Measurements from ENCODE around the gene SEMG2.

Gene SEMG2, protein sequence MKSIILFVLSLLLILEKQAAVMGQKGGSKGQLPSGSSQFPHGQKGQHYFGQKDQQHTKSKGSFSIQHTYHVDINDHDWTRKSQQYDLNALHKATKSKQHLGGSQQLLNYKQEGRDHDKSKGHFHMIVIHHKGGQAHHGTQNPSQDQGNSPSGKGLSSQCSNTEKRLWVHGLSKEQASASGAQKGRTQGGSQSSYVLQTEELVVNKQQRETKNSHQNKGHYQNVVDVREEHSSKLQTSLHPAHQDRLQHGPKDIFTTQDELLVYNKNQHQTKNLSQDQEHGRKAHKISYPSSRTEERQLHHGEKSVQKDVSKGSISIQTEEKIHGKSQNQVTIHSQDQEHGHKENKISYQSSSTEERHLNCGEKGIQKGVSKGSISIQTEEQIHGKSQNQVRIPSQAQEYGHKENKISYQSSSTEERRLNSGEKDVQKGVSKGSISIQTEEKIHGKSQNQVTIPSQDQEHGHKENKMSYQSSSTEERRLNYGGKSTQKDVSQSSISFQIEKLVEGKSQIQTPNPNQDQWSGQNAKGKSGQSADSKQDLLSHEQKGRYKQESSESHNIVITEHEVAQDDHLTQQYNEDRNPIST

DNA sequence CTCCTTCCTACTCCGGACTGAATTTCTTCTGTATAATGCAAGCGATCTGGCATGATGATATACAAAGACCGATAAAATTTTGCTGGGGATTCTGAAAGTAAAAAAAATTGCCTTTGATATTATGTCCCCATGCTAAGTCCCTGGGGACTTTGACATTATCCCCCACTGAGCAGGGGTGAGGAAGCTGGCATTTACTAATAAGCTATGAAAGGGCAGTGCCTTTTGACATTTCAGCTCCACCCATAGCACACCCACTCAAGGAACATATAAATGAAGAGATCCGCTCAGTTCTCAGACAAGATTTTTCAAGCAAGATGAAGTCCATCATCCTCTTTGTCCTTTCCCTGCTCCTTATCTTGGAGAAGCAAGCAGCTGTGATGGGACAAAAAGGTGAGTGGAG is at the start of gene SEMG2:
TSS of gene SEMG2 (plus strand) at position 298 of the 400 bp plus-strand sequence. CDS start at position 315, 17 bp downstream.
- DNase-seq, result no peak

DNA sequence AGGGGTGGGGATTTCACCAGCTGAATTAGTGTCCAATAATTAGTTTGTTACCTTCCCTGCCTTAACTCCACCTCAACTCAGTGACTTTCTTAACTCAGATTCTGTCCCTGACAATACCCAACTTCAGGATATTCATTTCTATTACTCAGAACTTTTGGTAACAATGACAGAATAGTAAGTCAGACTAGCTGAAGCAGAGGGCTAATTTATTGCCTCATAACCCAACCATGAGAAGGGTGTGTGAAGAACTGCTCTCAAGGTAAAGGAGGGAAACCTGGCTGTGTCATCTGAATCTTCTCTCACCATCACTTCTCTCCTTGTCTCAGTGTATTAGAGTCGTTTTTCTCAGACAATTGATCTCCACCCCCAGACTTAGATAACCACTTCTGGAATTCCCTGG is 47.7 kb upstream of the SEMG2 start:
- no peak for DNase-seq

DNA sequence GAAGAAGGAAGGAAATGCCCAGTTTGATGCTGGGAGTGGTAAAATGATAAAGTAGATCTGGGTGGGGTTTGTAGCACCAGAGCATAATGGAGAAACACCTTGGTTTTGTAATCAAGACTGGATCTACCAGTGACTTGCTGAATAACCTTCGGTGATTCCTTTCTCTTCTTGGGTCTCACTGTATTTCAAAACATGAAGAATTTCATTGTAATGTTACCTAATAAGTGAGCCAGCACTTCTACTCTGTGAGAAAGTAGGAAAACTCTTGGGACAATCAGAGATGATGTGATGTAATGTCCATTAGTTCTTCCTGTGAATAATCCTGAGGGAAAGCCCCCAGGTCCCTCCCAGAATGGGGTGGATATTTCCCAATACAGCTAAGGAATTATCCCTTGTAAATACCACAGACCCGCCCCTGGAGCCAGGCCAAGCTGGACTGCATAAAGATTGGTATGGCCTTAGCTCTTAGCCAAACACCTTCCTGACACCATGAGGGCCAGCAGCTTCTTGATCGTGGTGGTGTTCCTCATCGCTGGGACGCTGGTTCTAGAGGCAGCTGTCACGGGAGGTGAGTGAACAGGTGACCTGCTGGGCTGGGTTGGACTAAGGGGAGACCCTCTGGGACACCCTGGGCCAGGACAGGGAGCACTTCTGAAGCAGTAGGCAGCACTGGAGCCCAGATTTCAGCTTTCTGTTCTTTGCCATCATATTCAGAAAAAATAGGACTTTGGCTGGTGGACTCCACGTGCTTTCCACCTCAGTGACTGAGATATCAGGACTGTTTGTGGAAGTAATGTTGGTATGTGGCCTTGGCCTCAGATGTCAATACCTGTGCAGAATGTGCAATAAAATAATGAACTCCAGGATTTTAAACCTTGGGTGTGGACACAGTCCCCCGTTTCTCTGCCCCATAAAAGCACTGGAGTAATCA is 46.5 kb upstream of the SEMG2 start, which contains the start of gene PI3:
TSS of gene PI3 (plus strand) at position 469 of the 931 bp plus-strand sequence. CDS start at position 490, 21 bp downstream.
- no peak for DNase-seq

DNA sequence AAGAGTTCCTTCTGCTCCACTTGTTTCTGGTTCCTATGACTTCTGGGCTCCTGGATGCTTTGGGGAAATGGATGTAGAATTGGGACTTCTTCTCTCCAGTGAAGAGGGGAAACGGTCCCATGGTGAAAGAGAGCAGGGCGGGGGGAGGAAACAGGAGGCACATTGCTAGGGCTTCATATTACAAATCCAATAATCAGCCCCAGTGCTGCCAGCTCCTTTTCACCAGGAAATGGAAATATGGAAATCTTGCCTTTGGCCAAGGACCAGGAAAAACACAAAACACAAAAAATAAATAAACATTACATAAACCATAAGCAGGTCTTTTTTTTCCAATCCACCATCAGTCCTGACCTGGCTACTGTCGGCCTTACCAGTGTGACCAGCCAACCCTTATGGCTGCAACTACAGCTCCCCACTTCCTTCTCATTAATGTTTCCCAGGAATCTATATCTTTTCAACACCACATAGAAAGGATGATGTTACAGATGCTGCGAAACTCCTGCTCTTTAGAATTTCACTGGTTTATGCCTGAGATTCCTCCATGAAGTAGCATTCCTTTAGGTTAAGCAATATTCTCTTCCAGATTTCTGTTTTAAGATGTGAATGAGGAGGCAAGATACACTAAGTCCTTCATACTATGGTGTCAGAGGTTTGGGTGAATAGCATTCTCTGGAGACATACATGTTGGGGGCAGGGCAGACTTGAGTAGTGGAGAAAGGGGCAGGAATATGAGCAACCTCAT is 44.5 kb upstream of the SEMG2 start:
- no peak for DNase-seq

DNA sequence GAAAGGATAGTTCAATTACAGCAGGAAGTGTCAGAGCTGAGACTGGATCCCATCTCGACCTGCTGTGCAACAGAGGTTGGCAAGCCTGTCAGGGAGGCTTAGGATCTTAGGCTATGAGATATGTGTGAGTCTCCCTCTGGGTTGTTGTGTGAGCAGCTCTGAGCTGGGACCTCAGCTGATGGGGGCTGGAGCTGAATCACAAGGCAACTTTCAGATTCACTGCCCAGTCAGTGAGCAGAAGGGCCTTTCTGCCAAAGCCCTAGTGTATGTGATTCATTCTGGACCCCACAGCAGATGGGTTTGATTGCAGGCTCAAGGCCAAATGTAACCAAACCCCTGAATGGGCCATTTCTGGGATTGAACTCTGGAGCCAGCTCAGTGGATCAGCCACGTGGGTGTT is 42.0 kb upstream of the SEMG2 start:
- DNase-seq, result no peak

DNA sequence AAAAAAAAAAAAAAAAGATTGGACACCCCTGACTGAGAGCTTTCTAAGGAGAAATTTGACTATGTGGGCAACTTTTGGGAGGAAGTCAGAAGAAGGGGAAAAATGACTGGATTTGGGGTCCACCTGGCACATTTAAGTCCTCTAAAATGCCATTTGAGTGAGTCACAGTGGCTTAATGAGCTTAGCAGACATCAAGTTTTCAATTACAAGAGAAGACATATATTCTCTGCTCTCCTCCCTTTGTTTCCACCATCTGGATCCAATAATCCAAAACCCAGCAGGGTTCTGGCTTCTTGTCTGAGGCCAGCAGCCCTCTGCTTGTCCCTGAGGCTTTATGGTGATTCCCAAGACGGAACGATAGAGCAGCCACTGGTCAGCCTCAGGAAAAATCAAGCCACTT is 39.5 kb upstream of the SEMG2 start:
- no peak for DNase-seq

DNA sequence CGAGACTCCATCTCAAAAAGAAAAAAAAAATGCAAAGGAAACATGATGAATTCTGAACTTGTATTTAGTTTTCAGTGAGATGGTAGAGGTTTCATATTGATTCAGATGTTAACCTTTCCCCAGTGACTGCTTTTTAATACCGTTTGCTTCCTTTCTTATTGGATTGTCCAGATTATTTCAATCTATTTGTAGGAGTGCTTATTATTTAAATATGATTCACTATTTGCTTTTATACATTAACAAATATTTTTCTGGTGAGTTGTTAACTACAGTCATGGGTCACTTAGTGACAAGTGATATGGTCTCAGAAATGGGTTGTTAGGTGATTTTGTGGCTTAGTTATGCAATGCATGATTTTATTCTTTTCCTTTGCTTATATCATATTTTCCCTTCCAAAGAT is 38.1 kb upstream of the SEMG2 start:
- DNase-seq, result no peak

DNA sequence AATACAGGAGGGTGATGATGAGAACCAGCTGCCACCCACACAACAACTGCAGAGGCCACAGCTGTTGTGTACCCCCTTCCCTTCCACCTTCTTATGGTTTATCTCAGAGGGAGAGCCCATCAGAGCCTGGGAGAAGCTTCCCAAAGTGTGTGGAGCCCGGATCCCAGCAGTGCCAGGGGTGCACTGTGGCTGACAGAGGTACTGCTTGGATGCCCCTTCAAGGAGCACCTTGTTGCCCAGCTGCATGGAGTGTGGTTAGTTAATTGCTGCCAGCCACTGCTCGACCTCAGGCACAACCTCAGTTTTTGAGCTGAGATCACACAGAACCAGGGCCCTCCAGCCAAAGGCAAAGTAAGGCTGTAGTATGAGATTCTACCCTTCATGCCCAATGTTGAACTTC is 33.5 kb upstream of the SEMG2 start:
- no peak for DNase-seq

DNA sequence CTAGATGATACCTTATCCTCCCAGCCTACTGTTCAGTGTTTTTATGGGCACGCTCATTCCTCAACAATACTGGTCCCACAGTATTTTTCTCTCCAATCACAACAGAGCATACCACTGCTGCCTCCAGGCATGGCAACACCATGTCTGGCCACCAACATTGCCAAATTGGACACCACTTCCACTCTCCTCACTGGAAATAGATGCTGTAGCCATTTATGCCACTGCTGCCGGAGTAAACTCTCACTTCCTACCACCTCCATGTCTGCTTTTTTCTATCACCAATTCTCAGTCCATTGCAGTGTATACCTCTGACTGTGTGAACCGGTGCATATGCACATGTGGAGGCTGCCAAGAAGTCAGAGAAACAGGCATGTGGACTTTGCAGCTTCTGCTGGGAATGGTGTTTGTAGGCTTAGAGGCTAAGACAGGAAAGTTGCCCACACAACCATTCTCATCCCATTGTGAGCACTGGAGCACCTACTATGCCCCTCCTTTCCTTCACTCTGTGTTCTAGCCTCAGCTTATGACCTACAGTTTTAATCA is 32.0 kb upstream of the SEMG2 start:
- DNase-seq, result no peak

DNA sequence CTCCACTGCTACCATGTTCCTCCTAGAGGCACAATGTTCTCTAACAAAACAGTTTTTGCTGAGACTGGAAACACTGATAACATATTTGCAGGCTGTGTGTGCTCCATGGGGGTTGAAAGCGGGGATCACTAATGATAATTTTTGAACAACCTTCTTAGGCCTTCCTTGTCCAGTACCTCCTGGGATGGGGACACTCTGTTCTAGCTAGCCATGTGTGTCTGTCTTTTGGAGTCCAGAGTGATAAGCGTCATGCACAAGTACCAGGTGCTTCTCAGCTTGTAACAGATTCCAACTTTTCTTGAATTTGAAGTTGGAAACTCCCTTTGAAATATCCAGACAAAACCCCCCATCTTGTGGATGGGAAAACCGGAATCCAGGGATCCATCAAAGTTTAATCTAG is 31.3 kb upstream of the SEMG2 start:
- DNase-seq, result no peak

DNA sequence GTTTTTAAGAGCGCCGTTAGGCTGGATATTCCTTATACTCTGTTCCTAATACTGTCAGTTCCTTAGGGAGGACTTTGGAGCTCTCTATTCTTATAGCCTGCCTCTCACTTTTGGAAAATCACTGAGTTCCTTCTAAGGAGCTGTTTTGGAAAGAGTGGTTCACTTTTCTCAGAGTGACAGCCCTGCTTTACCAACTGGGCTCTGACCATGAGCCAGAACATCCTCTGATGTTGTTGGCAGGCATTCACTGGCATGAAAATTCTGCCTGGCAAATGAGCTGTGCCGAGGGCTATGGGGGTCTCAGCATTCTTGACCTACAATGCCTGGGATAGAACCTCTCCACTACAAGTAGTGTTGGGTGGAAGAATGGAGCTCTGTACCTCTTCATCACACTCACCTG is 29.2 kb upstream of the SEMG2 start:
- DNase-seq, result no peak

DNA sequence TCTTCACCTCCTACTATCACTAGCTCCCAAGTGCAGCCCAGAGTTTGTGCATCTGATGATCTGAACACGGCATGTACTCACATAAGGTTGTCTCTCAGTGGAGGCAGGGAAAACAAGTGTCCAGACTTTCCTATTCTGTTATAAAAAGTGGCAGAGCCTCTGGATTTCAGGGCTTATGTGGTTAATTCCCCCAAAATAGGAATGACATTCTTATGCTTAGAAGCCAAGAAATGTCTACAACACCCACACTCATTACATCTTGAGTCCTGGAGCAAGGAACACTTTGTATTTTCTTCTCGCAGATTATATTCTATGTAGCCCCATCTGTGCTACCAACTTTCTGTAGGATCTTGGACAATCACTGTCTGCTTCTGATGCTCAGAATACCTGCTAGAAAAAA is 27.8 kb upstream of the SEMG2 start:
- no peak for DNase-seq

DNA sequence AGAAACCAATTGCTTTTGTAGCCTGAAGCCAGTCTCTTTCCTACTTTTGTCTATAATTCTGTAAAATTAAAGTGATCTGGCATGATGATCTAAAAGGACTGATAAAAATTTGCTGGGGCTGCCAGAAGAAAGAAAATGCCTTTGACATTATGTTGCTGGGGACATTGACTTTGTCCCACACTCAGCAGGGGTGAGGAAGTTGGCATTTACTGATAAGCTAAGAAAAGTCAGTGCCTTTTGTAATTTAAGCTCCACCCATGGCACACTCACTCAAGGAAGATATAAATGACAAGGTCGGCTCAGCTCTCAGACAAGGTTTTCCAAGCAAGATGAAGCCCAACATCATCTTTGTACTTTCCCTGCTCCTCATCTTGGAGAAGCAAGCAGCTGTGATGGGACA is 14.4 kb upstream of the SEMG2 start, which contains the start of gene SEMG1:
TSS of gene SEMG1 (plus strand) at position 309 of the 400 bp plus-strand sequence. CDS start at position 330, 21 bp downstream.
- DNase-seq, result no peak

DNA sequence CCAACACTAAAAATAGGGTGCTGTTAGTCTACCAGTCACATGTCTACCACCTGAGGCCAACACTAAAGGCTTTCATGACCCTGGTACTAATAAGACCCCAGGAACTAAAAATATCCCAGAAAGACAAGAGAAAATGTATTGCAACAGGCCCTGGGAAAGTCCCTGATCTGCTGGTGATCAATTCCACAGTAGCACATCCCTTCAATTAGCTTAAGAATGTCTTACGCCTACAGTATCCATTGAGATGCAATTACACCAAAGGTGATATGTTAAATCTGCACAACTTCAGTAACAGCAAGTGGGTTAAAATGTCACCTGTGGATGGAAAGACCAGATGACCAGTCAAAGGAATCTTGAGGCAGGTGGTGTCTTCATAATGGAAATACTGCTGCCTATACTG is 11.2 kb upstream of the SEMG2 start:
- no peak for DNase-seq

DNA sequence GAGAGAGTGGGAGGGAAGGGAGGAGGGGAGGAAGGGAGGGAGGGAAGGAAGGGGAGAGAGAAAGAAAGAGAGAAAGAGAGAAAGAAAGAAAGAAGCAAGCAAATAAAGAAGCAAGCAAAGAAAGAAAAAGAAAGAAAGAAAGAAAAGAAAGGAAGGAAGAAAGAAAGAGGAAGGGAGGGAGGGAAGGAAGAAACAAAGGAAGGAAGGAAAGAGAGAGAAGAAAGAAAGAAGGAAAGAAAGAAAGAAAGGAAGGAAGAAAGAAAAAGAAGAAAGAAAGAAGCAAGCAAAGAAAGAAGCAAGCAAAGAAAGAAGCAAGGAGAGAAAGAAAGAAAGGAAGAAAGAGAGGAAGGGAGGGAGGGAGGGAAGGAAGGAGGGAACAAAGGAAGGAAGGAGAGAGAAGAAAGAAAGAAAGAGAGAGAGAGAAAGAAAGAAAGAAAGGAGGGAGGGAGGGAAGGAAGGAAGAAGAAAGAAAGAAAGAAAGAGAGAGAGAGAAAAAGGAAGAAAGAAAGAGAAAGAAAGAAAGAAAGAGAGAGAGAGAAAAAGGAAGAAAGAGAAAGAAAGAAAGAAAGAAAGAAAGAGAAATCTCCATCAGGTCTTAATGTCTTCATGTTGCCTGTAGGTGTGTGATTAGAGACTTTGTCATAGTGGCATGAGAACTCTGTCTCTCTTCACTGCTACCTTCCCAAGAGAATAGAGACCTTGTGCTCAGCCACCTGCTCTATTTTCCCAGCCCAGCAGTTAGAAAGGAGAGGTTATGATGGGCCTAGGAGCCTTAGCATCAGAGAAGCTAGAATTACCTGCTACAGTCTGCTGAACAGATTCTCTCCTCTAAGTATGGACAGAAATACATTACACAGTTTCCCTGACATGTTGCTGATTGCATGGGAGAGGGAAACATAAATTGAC is 9.4 kb upstream of the SEMG2 start:
- DNase-seq, result no peak

DNA sequence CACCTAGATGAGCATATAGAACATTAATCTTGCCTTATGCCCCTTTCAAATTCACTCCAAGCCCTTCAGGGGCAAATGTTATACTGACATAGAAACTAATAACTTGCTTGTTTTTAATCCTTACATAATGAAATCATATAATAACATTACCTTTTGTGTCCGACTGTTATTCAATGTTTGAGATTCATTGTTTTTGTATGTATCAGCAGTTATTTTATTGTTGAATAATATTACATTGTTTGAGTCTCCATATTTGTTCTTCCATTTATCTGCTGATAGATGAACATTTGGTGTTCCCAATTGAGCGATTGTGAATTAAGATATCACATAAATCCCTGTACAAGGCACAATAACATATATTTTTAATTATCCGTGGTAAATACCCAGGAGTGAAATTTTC is 8.3 kb upstream of the SEMG2 start:
- no peak for DNase-seq

DNA sequence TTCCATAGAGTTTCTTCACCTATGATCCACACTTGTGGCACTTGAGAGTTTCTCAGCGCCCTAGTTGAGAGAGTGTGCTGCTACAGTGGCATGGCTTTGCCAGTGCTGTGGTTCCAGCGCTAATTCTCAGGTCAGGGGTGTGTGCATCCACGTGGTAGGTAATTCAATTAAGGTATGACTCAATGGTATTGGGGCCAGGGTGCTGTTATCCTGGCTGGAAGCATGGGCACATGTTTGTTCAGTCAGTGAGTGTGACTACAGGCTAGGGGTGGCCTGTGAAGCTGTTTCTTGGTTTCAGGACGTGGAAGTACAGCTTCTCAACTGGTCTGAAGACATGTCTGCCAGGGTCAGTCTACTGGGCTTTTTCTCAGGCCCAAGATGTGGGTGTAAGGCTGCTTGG is 3.0 kb upstream of the SEMG2 start:
- DNase-seq, result no peak

DNA sequence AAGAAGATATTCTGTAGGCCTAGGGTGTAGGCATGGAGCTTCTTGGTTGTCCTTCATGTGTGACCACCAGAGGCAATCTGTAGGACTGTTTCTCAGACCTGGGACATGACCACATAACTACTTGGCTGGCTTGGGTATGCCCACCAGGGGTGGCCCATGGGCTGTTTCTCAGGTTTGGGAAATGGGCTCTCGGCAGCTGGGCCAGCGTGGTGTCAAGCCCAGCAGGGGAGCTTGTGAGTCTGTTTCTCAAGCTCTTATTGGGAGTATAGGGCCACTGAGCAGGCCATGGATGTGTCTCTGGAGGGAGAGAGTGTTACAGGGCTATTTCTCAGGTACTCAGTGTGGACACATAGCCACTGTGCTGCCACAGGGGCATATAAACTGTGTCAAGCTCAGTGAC is 2.5 kb upstream of the SEMG2 start:
- DNase-seq, result no peak

DNA sequence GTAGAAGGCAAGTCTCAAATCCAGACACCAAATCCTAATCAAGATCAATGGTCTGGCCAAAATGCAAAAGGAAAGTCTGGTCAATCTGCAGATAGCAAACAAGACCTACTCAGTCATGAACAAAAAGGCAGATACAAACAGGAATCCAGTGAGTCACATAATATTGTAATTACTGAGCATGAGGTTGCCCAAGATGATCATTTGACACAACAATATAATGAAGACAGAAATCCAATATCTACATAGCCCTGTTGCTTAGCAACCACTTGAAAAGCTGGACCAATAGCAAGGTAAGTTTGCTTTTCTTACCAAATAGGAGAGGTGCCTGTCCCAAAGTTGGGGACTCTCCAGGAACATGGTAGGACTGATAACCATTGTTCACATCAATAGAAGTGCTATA is 2.0 kb downstream of the SEMG2 start:
- no peak for DNase-seq

DNA sequence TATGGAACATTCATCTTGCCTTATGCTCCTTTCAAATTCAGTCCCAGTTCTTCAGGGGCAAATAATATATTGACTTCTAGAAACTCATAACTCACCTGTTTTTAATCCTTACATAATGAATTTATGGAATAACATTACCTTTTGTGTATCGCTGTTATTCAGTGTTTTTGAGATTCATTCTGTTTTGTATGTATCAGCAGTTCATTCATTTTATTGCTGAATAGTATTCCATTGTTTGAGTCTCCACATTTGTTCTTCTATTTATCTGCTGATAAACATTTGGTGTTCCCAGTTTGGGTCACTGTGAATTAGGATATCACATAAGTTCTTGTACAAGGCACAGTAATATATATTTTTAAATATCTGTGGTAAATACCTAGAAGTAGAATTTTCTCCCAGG is 5.1 kb downstream of the SEMG2 start:
- no peak for DNase-seq
